Mucosa of descending colon (tissue), 3 donors: ENCODE results near the gene ESPN. TPM values are rescaled to one million over a fixed set of nuclear protein-coding genes. Genes with fewer than 3 reads are reported as not detected.
"Not testable (repeated sequence)": the region's sequence is repeated elsewhere in the genome, so short reads cannot be mapped to it uniquely, and the experiment has no call there.

Experiments
- ATAC-seq: fragments of 200-7000 bp; cut with Tn5 transposase; one replicate; pipeline ENCODE4 v1.9.1; 2020; ENCODE audit warnings: mild to moderate bottlenecking, moderate library complexity
- DNase-seq, 3 donors: peaks; one replicate each; pipeline ENCODE4 v3.0.0-alpha.2; 2020
- H3K36me3 ChIP-seq: fragments of 200-600 bp; one replicate; pipeline ENCODE4 v1.8.0; 2021; ENCODE audit warnings: low read depth, mild to moderate bottlenecking
- H3K4me1 ChIP-seq: fragments of 200-600 bp; one replicate; pipeline ENCODE4 v1.8.0; 2021; ENCODE audit warnings: low read depth, mild to moderate bottlenecking
- H3K4me3 ChIP-seq: fragments of 200-600 bp; one replicate; pipeline ENCODE4 v1.8.0; 2021; ENCODE audit warnings: mild to moderate bottlenecking
- H3K9me3 ChIP-seq: fragments of 200-600 bp; one replicate; pipeline ENCODE4 v1.8.0; 2021; ENCODE audit warnings: mild to moderate bottlenecking
- CTCF ChIP-seq: fragments of 200-600 bp; IDR thresholded peaks from one replicate; pipeline ENCODE4 v1.8.0; 2022; ENCODE audit warnings: antibody characterized with exemption, mild to moderate bottlenecking
- intact Hi-C, 2 donors: fragments of 100-400 bp; cut with DNase I in 1 of 2; cut with micrococcal nuclease in 1 of 2; formaldehyde crosslinking; loops; one replicate each; pipeline versions ENCODE4 v1.11.0 to v1.11.1; 2022; cut with DNase I, micrococcal nuclease
- total RNA-seq, 3 donors: library from RNA; stranded (reverse); fragmentation: NEBNext Ultra II Directional in 2 of 3; extraction: Animal tissue kit (Norgen Biotek cat#: 25700) in 2 of 3; gene quantifications; one replicate each; pipeline versions ENCODE4 v1.2.1 to v1.2.4, GENCODE V29; 2021 to 2023
- donor health status: DM: no; HTN: no; CAD: no; lungs with moderate emphysema.
- donor health status: DM: no; HTN: no; CAD: no.
- donor health status: DM: no; HTN: yes; CAD: no.

Gene ESPN
- total RNA-seq, 3 donors from 2014 or later = 65.7 to 137 (median 124) TPM

DNA sequence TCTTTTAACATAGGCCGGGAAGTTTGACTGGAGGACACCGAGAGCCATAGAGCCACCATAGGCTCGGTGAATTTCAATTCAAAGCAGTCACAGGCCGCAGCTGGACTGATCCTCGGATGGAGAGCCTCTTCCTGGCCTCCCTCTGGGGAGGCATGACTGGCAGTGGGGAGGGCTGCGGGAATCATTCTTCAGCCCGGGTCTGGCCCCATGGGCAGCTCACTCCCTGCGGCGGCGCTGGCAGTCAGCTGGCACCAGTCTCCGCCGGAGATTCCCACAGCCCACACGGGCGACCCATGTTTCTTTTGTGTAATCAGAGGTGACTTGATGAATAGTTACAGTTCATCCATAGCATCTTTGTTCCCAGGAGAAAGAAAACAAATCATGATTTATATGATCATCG, 10.6 kb downstream of the ESPN start:
- intact Hi-C loops = no loop called here
- Histone ChIP-seq H3K36me3 (no peaks in the 10 kb centered on the region), H3K4me3 (no peak overlapping the region), H3K9me3 (no peaks in the 10 kb centered on the region), H3K4me1 (peaks cover 5% of the 10 kb centered on the region)
- ATAC-seq (no peak), DNase-seq (no peak)
- no peak for TF ChIP-seq CTCF

GRCh38 chr1:6435547-6435946, 11.0 kb downstream of the ESPN start:
- no peak for ATAC-seq
- DNase-seq = no peak
- intact Hi-C loops = no loop called here
- no peaks in the 10 kb centered on the region for H3K9me3 ChIP-seq
- no peaks in the 10 kb centered on the region for H3K36me3 ChIP-seq
- H3K4me1 ChIP-seq = peaks cover 6% of the 10 kb centered on the region
- no peak overlapping the region for H3K4me3 ChIP-seq
- TF ChIP-seq CTCF = no peak

DNA sequence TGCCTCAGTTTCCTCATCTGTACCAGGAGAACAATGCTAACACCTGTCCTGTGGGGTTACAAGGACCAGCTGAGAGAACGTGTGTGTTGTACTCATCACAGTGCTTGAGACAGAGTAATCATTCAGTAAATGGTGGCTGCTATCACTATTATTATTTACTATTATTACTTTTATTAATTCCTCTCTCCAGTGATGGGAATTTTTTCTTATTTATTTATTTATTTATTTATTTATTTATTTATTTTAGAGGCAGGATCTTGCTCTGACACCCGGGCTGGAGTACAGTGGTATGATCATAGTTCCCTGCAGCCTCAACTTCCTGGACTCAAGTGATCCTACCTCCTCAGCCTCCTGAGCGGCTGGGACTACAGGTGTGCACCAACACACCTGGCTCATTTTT, 11.7 kb downstream of the ESPN start:
- H3K36me3 ChIP-seq, intact Hi-C loops, H3K9me3 ChIP-seq, ATAC-seq, DNase-seq, H3K4me3 ChIP-seq, H3K4me1 ChIP-seq: not testable (repeated sequence)

DNA sequence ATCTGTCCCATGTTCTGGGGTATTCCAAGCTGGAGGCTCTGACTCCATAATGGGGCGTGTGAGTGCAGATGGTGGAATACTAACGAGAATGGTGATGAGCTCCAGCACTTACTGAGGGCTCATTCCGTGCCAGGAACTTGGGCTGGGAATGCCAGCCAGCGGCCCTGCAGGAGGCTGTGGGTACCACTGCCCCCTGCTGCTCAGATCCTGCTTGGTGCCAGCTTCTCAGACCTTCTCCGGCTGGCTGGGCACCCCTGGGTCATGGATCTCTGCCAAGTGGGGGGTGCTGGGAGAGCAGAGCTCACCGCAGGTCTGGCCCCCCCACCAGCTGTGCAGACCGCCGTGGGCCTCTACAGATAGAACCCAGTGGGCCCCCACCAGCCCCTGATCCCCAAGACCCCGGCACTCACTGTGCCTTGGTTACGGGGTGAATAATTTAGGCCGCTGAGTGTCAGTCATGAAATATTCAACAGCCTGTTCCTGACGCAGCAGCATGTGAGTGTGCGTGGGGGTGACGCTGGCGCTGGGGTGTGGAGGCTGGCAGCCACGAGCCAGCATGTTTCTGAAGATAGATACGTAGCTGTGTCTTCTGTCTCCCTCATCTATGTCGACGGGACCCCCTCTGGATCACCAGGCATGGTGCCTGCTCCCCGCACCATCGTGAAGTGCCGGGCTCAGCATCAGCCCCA, 12.6 kb downstream of the ESPN start:
- intact Hi-C loops, H3K4me3 ChIP-seq, H3K36me3 ChIP-seq, H3K4me1 ChIP-seq, H3K9me3 ChIP-seq: not testable (repeated sequence)
- peak in 2 of 3 donors; percentile 57 to 62 for DNase-seq
- peak; percentile 13 for TF ChIP-seq CTCF
- ATAC-seq = peak; percentile 34

GRCh38 chr1:6438047-6438525, 13.5 kb downstream of the ESPN start:
- ATAC-seq = peak; percentile 70
- no peaks in the 10 kb centered on the region for H3K9me3 ChIP-seq
- peaks cover 6% of the 10 kb centered on the region for H3K4me1 ChIP-seq
- TF ChIP-seq CTCF = peak; percentile 97
- H3K4me3 ChIP-seq = no peak overlapping the region
- H3K36me3 ChIP-seq = no peaks in the 10 kb centered on the region
- peak; percentile 64 to 78 (median 74) for DNase-seq
- intact Hi-C loops = no loop called here

DNA sequence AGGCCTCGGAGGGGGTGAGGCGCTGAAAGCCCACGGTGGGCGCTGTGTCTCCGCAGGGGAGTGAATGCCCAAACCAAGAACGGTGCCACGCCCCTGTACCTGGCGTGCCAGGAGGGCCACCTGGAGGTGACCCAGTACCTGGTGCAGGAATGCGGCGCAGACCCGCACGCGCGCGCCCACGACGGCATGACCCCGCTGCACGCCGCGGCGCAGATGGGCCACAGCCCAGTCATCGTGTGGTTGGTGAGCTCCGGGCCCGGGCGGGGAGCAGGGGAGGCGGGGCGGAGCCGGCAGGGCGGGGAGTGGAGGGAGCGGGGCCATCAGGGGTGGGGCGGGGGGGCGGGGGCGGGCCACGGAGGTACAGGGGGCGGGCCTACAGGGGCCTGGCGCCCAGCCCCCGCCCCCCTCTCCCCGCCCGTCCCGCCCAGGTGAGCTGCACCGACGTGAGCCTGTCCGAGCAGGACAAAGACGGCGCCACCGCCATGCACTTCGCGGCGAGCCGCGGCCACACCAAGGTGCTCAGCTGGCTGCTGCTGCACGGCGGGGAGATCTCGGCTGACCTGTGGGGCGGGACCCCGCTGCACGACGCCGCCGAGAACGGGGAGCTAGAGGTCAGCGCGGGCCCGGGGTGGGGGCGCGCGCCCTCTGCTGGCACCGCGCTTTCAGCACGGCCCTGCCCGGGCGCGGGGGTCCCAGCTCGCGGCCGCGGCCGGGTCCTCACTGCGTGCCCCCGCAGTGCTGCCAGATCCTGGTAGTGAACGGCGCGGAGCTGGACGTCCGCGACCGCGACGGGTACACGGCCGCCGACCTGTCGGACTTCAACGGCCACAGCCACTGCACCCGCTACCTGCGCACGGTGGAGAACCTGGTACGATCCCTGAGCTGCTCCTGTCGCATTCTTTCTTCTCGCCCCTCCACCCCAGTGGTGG, 15.9 kb downstream of the ESPN start:
- Histone ChIP-seq H3K36me3 (no peaks in the 10 kb centered on the region), H3K9me3 (no peaks in the 10 kb centered on the region), H3K4me1 (peaks cover 6% of the 10 kb centered on the region), H3K4me3 (no peak overlapping the region)
- intact Hi-C loops = no loop called here
- ATAC-seq (peak; percentile 86), DNase-seq (peak; percentile 82 to 90 (median 87))
- peak; percentile 32 for TF ChIP-seq CTCF
